CD4-positive, alpha-beta T cell (primary cell): ENCODE measurements around the gene DMKN. TPM values are rescaled to one million over a fixed set of nuclear protein-coding genes. Genes with fewer than 3 reads are reported as not detected.

Experiments
- ATAC-seq: fragments of 200-7000 bp; cut with Tn5 transposase; one replicate; pipeline ENCODE4 v1.10.0; 2022; ENCODE audit warnings: mild to moderate bottlenecking; ENCODE audit not compliant: poor library complexity
- CTCF ChIA-PET: fragments of 350-600 bp; sonication (Branson Sonifier 250); formaldehyde crosslinking; loops from one replicate; lab custom pipeline; 2021; ENCODE audit warnings: antibody characterized with exemption, inconsistent platforms; lab: Charles Lee
- POLR2A ChIA-PET: fragments of 350-600 bp; sonication (Branson Sonifier 250); formaldehyde crosslinking; loops from one replicate; lab custom pipeline; 2021; ENCODE audit warnings: antibody characterized with exemption, inconsistent platforms; lab: Charles Lee
- DNase-seq, 14 experiments: peaks; one replicate each; pipeline ENCODE4 v3.0.0-alpha.2; 2013 to 2020; ENCODE audit warnings: mixed read lengths in 2 of 14
- H3K27ac ChIP-seq, 2 donors: one replicate each; pipeline versions ENCODE4 v1.5.1 to v1.7.0; 2013; ENCODE audit warnings: low read length in 2 of 2, low read depth in 1 of 2, mild to moderate bottlenecking in 1 of 2
- H3K27me3 ChIP-seq, 2 experiments: 1 replicate in 1 of 2; 2 replicates in 1 of 2; pipeline versions ENCODE4 v1.6.1 to v1.7.0; 2013; ENCODE audit warnings: low read length in 2 of 2, control low read depth in 1 of 2, mild to moderate bottlenecking in 1 of 2, moderate library complexity in 1 of 2; ENCODE audit not compliant: insufficient read depth in 2 of 2, control insufficient read depth in 1 of 2
- H3K36me3 ChIP-seq: one replicate; pipeline ENCODE4 v1.6.1; 2013; ENCODE audit warnings: low read length, control low read depth; ENCODE audit not compliant: insufficient read depth
- H3K4me1 ChIP-seq: one replicate; pipeline ENCODE4 v1.6.1; 2013; ENCODE audit warnings: low read length, control low read depth; ENCODE audit not compliant: insufficient read depth
- H3K4me3 ChIP-seq: one replicate; pipeline ENCODE4 v1.5.1; 2013; ENCODE audit warnings: mild to moderate bottlenecking, low read length, moderate library complexity
- H3K9me3 ChIP-seq, 2 experiments: 1 replicate in 1 of 2; 2 replicates in 1 of 2; pipeline versions ENCODE4 v1.6.1 to v1.7.0; 2013; ENCODE audit warnings: low read length in 2 of 2, mild to moderate bottlenecking in 2 of 2, control low read depth in 1 of 2, moderate library complexity in 1 of 2; ENCODE audit not compliant: control insufficient read depth in 1 of 2, insufficient read depth in 1 of 2
- H3K27ac Mint-ChIP-seq: one replicate; pipeline ENCODE4 v1.8.0; 2020; ENCODE audit warnings: mixed read lengths
- H3K27me3 Mint-ChIP-seq: one replicate; pipeline ENCODE4 v1.8.0; 2021; ENCODE audit warnings: mixed read lengths
- H3K36me3 Mint-ChIP-seq: one replicate; pipeline ENCODE4 v1.8.0; 2021; ENCODE audit warnings: low read depth, mixed read lengths
- H3K4me1 Mint-ChIP-seq: one replicate; pipeline ENCODE4 v1.8.0; 2021; ENCODE audit warnings: low read depth, mixed read lengths
- H3K4me3 Mint-ChIP-seq: one replicate; pipeline ENCODE4 v1.8.0; 2020; ENCODE audit warnings: mild to moderate bottlenecking, mixed read lengths
- H3K9me3 Mint-ChIP-seq: one replicate; pipeline ENCODE4 v1.8.0; 2020; ENCODE audit warnings: mixed read lengths
- intact Hi-C, 2 experiments: fragments of 100-400 bp; cut with DNase I in 1 of 2; cut with micrococcal nuclease in 1 of 2; formaldehyde crosslinking; loops; one replicate each; pipeline versions ENCODE4 v1.15.1 to v1.9.0; 2023 to 2025; cut with DNase I, micrococcal nuclease
- total RNA-seq, 174 experiments: library from RNA in 2 of 174; stranded (reverse) in 2 of 174; gene quantifications; one replicate each; pipeline ENCODE4 v1.2.3 and lab custom pipeline; 2021 to 2026
- TF ChIP-seq, protein P1 (sequence below): fragments of 200-600 bp; IDR thresholded peaks from one replicate; pipeline ENCODE4 v1.8.0; 2022; ENCODE audit warnings: antibody characterized with exemption, mild to moderate bottlenecking

The DMKN gene
- total RNA-seq, 2 experiments from 2014 or later, result not detected

DNA sequence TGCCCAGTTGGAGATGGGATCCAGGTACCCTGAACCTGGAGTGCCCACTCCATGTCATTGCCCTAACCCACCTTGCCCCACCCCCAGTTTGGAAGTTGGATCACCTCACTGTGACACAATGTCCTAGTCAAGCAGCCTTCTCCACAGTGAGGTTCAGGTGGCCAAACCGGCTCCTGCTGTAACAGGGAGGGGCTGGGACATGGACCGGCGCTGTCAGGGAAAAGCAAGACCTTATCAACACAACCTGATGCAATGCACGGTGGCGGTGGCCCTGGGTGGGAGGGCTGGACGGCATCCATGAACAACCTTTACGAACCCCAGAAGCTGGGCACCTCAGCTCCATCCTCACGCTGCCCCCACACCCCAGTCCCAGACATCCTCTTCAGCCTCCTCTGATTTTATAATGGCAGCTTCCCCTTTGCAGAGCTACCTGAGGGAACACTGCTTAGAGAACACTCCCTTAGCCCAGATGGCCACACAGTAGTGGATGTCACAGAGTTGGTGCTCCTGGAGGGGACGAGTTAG, 21.6 kb downstream of the DMKN start:
- peaks cover 10% of the 10 kb centered on the region for H3K4me1 ChIP-seq
- no peak for DNase-seq
- H3K27me3 Mint-ChIP-seq, result peaks cover 23% of the 10 kb centered on the region
- H3K9me3 ChIP-seq, result no peaks in the 10 kb centered on the region
- TF ChIP-seq, protein P1, sequence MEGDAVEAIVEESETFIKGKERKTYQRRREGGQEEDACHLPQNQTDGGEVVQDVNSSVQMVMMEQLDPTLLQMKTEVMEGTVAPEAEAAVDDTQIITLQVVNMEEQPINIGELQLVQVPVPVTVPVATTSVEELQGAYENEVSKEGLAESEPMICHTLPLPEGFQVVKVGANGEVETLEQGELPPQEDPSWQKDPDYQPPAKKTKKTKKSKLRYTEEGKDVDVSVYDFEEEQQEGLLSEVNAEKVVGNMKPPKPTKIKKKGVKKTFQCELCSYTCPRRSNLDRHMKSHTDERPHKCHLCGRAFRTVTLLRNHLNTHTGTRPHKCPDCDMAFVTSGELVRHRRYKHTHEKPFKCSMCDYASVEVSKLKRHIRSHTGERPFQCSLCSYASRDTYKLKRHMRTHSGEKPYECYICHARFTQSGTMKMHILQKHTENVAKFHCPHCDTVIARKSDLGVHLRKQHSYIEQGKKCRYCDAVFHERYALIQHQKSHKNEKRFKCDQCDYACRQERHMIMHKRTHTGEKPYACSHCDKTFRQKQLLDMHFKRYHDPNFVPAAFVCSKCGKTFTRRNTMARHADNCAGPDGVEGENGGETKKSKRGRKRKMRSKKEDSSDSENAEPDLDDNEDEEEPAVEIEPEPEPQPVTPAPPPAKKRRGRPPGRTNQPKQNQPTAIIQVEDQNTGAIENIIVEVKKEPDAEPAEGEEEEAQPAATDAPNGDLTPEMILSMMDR, result no peak
- peaks cover 0 to 2% of the 10 kb centered on the region in 2 experiments for H3K27me3 ChIP-seq
- intact Hi-C loops, result no loop called here
- POLR2A ChIA-PET, result no interaction called here
- no peak overlapping the region for H3K4me3 ChIP-seq
- H3K4me1 Mint-ChIP-seq, result peaks cover 8% of the 10 kb centered on the region
- no peak overlapping the region for H3K27ac Mint-ChIP-seq
- H3K36me3 Mint-ChIP-seq, result no peaks in the 10 kb centered on the region
- H3K36me3 ChIP-seq, result no peaks in the 10 kb centered on the region
- CTCF ChIA-PET, result interaction anchor here (1.4 kb wide), 1 partner anchor 425 kb away, joined by 4 read pairs; no protein-coding TSS in a partner anchor
- H3K4me3 Mint-ChIP-seq, result no peak overlapping the region
- no peaks in the 10 kb centered on the region for H3K9me3 Mint-ChIP-seq
- H3K27ac ChIP-seq, result no peak overlapping the region
- ATAC-seq, result no peak

- CTCF ChIA-PET, result no interaction called here
- DNase-seq (no peak), ATAC-seq (no peak)
- no peaks in the 10 kb centered on the region for H3K9me3 ChIP-seq
- no peak within 1 kb of the TSS for H3K4me3 Mint-ChIP-seq
- TF ChIP-seq, protein P1, result no peak
- no peak within 1 kb of the TSS for H3K27ac ChIP-seq
- no peaks in the 10 kb centered on the region for H3K36me3 Mint-ChIP-seq
- peaks cover 5% of the 10 kb centered on the region for H3K4me1 Mint-ChIP-seq
- H3K27ac Mint-ChIP-seq, result no peak within 1 kb of the TSS
- H3K36me3 ChIP-seq, result no peaks in the 10 kb centered on the region
- H3K9me3 Mint-ChIP-seq, result no peaks in the 10 kb centered on the region
- H3K4me1 ChIP-seq, result peaks cover 6% of the 10 kb centered on the region
- peaks cover 29% of the 10 kb centered on the region for H3K27me3 Mint-ChIP-seq
- intact Hi-C loops, result no loop called here
- POLR2A ChIA-PET, result no interaction called here
- no peak within 1 kb of the TSS for H3K4me3 ChIP-seq
- peaks cover 0 to 2% of the 10 kb centered on the region in 2 experiments for H3K27me3 ChIP-seq
Measured at GRCh38 chr19:35490364-35490763, 23.1 kb downstream of the DMKN start, which contains the start of gene KRTDAP. TSS of gene KRTDAP (minus strand) at chr19:35490464. CDS start at chr19:35490442, 22 bp downstream.

DNA sequence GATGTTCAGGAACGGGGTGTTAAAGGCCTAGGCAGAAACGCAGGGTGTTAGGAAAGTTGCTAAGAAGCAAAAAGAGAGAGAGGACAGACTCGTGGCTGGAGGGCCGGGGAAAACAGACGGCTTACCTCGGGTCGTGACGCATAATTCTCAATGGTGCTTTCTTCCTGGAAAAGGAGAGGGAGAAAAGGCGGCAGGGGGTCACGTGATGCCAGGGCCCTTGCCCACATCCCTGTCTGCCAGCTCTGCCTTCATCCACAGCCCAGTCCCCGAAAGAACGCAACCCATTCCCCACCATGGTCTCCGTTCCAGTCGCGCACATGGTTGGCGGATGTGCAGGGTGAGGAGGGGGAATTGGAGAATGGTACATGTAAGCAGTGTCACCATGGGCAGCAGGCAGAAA, 24.8 kb downstream of the DMKN start:
- Histone ChIP-seq H3K27ac (no peak overlapping the region), H3K4me3 (no peak overlapping the region), H3K9me3 (no peaks in the 10 kb centered on the region), H3K36me3 (no peaks in the 10 kb centered on the region), H3K27me3 (peaks cover 0 to 2% of the 10 kb centered on the region in 2 experiments), H3K4me1 (no peaks in the 10 kb centered on the region)
- peaks cover 24% of the 10 kb centered on the region for H3K27me3 Mint-ChIP-seq
- H3K4me3 Mint-ChIP-seq, result no peak overlapping the region
- no peak overlapping the region for H3K27ac Mint-ChIP-seq
- TF ChIP-seq, protein P1, result no peak
- POLR2A ChIA-PET, result no interaction called here
- DNase-seq (no peak), ATAC-seq (no peak)
- no peaks in the 10 kb centered on the region for H3K9me3 Mint-ChIP-seq
- H3K36me3 Mint-ChIP-seq, result no peaks in the 10 kb centered on the region
- CTCF ChIA-PET, result no interaction called here
- intact Hi-C loops, result no loop called here
- H3K4me1 Mint-ChIP-seq, result no peaks in the 10 kb centered on the region
